Activated CD8-positive, alpha-beta memory T cell treated with anti-CD3 and anti-CD28 coated beads for 1 hour (primary cell): Measurements from ENCODE around the gene HSPH1.
"Not testable (repeated sequence)": the region's sequence is repeated elsewhere in the genome, so short reads cannot be mapped to it uniquely, and the experiment has no call there.

ENCODE experiments used
- DNase-seq, 2 donors: peaks; one replicate each; pipeline ENCODE4 v3.0.0-alpha.2; 2020; ENCODE audit warnings: low read depth in 1 of 2; ENCODE audit errors: extremely low read depth in 1 of 2

Gene HSPH1

DNA sequence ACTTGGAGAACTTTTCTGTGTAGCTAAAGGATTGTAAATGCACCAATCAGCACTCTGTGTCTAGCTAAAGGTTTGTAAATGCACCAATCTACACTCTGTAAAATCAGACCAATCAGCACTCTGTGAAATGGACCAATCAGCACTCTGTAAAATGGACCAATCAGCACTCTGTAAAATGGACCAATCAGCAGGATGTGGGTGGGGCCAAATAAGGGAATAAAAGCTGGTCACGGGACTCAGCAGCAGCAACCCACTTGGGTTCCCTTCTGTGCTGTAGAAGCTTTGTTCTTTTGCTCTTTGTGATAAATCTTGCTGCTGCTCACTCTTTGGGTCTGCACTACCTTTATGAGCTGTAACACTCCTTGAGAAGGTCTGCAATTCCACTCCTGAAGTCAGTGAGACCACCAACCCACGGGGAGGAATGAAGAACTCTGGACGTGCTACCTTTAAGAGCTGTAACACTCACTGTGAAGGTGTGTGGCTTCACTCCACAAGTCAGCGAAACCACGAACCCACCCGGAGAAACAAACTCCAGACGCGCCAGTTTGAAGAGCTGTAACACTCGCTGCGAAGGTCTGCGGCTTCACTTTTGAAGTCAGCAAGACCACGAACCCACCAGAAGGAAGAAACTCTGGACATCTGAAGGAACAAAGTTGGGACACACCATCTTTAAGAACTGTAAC, 16.2 kb upstream of the HSPH1 start:
- not testable (repeated sequence) for DNase-seq

DNA sequence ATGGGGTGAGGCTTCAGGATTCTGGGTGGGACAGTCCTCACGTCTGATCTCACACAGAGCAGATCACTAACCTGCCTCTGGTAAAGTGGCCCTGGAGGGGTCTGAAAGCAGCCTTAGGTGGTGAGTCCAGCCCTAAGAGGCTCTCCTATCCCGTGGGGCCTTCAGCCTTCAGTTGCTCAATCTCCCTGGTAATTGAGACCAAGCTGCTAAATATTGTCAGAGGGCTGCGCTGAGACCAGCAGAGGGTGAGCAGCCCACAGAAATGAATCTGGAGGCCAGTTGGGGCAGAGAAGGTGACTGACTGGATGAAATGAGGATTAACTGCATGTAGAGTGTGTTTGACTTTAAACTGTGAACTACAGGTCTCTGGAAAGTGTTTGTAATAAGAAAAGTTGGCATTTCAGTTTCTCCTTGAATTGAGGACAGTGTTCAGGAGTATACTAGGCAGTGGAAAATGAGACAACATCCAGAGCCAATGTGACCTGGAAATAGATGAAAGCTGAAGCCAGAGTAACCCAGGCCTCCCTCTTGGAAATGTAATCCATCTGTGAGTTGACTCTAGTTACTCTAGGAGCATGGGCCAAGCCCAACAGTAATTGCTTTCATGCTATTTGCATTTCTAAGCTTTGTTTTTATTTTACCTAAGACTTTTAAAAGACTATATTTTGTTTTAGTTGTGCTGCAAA, 14.3 kb upstream of the HSPH1 start:
- DNase-seq, result no peak

DNA sequence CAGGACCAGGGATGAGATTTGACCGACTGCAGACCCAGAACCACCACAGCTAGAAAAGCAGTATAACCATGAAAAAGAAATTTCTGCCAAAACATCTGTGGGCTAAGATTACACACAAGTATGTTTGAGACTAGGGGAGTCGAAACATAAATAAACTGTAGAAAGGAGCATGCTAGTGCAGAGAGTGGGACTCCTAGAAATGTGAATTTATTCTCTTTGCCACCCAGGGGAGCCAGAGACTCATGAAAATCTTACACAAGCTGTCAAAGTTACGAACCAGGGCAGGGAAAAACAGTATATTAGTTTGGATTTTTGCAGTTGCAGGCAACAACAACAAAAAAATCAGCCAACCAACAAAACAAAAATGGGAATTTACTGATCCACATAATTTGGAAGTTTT, 12.3 kb upstream of the HSPH1 start:
- DNase-seq, result no peak

DNA sequence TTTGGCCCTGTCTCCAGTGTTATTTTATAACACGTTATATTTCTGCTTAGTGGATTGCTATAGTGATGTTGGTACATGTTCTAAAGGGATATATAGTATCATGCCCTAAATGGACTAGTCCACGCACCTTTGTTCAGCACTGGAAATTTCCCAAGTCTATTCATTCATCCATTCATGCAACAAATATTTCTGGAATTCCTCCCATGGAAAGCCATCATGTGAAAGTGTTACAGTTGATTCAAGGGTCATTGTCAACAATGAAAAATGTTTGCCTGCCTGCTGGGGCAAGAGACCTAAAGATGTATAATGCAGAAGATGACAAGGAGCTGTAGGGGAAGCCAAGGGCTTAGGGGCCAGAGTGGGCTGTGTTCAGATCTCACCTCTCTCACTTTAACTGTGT, 10.8 kb upstream of the HSPH1 start:
- no peak for DNase-seq

DNA sequence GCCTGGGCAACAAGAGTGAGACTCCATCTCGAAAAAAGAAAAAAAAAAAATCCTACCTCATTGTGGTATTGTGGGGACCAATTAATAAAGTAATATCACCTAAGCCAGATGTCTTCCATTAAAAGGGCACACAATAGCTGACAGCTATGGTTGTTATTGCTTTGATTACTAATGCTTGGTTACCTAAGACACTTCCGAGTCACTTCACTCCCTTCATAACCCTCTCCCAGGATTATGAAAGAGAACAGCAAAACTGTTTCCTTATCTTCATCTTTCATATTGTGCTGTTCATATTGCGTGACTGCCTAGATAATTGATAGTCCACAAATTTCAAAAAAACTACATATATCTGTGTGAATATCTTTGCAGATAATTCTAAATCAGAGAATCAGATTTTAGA, 10.3 kb upstream of the HSPH1 start:
- DNase-seq, result no peak

DNA sequence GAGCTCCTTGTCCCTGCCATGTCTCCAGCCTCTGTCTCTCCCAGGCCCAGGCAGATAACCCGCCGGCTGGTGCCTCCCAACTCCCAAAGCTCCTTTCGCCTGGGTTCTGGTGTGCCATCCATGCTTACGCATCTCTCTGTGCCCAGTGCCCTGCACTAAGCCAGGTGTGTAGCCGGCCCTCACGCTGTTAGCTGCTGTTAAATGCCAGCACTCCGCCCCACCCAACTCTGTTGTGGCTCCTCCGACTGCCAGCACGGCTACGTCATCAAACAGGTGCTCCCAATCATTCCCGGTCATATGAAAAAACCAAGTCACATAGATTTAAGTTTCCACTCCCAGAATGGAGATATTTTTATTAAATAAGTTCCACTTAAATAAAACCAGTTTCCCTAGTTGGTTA, 7.0 kb upstream of the HSPH1 start:
- DNase-seq, result no peak

DNA sequence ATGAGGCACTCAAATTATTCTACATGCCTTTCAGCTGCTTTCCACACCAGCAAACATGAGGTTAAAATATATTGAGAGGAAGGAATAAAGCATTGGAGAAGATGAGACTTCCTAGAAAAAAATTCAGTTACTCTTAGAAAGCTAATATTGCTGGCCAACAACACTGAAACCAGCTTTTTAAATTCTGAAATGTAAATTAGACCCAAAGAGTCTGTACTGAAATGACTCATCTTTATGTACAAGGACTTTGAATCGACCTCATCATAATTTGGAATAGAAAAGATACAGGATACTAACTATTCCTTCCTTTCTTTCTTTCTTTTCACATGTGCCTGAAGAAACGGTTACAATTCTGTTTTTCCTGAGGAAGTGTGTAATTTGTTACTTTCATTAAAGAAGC, 6.5 kb upstream of the HSPH1 start:
- no peak for DNase-seq

DNA sequence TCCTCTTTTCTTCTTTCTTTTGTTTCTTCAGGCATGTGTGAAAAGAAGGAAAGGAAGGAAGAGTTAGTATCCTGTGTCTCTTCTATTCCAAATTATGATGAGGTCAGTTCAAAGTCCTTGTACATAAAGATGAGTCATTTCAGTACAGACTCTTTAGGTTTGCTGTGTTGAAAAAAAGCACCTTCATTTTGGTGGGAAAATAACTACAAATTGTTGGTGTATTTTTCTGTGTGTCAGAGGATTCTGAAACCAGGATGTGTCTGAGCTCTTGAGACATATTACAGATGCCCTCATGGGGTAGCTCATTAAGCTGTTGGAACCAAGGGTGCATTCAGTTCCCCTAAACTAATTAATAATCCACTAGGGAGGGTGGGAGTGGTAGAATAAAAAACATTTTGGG, 5.8 kb upstream of the HSPH1 start:
- DNase-seq, result no peak

DNA sequence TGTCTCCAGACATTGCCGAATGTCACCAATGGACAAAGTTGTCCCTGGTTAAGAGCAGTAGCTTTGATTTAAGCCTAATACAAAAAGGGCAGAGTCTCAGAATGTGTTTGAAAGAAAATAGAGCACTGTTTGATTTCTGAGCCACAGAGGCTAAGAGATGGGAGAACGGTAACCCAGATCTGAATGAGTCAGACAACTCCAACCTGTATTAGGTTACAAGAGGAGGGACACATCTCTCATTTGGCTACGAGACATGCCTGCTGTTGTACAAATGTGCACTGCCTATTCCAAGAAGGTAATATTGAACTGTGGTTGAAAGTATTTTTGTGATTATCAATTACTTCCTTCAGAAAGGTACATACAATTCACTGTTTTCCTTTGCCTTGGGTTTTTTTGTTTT, 4.9 kb upstream of the HSPH1 start:
- DNase-seq, result no peak

DNA sequence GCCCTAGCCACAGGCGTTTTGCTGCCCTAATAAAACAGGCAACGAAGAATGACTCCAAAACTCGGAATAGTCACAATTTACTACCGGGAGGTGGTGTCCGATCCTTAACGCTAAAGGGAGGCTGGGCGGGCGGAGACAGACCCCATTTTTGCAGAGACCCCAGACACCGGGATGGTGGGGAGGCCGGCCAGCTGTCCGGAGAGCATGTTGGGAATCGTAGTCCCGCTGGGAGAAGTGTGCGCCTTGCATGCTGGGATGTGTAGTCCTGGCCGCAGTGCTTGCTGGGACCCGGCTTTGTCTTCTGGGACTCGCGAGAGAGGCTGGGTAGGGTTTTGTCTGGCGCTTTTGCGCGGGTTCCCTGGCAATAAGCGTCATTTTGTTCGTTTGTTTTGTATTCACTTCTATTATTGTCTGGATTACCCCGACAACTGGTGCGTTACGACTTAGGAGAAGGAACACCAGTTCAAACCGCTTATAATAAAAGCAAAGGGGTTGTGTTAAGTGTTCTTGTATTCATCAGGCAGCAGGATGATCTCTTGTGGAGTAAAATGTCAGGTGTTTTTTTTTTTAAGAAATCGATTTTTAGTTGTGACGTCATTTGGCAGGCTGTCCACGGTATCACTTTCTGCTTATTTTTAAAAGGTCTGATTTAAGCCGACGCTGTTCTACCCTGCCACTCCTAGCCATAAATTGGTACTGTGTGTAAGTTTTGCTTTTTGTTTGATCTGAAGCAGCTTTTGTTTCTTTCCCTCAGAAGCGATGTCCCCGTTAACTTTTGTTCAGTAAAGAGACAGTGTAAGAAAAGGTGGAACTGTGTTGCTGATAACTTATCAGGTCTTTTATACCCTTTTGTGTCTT, 676 bp upstream of the HSPH1 start:
- peak; percentile 83 to 92 for DNase-seq

DNA sequence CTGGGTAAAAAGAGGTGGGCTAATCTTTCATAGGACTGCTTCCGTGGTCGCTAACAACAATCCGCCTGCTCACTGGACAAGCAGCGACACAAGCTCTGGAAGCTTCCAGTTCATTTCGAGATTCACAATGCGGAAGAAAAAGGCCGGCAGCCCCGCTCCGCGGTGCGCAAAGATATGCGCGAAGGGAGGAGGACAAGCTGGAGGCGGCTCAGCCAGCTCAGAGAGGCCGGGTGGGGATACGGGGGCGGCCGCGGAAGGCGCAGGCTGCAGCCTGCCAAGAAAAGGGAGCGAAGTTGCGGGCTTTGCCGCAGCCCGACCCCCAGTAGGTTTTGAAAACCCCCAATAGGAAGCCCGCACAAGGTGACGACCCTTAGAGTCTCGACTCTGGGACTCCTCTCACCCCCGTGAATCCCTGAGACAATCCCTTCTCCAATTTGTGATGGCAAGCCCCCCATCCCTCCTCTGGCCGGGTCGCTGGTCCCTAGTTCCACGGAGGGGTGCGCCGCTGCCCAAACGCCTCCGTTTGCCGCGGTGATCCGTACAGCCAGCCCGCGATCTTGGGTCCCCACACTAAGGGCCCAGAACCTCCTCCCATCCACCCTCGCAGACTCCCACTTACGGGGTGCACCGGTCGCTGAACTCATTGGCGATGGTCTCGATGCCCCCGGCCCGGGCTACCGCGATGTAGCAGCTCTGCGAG, 697 bp downstream of the HSPH1 start:
- DNase-seq, result peak in 1 of 2 donors; percentile 39

DNA sequence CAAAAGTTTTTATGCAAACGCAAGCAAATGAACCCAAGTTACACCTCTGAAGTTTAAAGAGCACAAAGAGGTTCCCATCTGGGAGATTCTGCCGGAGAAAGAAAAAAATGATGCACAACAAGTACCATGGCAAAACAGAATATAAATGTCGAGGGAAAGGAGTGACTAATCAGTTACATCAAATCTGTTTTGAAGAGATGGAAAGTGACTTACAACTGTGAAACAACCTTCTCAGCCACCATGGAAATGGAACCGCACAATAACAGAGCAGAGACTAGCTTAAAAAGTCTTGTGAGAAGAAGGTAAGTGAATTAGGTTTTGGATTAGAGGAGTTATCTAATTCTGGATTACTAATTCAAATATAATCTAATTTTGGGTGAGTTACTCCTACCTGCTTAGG, 2.4 kb downstream of the HSPH1 start:
- DNase-seq, result no peak

DNA sequence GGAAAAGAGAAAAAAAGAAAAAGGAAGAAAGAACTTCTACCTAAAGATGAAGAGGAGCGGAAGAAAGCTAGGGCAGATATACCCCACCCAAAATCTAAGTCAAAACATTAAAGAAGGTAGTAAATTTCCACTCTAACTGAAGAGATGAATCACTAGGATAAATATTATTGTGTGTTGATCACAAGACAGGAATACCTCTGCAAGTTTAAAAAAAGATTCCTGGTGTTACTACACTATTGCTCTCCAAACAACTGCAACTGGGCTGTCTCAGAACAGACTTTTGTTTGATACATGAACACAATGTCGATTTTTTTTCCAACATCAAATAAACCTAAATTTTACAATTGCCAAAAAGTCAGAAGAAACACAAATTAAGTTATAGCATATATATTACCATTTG, 6.8 kb downstream of the HSPH1 start:
- DNase-seq, result no peak

DNA sequence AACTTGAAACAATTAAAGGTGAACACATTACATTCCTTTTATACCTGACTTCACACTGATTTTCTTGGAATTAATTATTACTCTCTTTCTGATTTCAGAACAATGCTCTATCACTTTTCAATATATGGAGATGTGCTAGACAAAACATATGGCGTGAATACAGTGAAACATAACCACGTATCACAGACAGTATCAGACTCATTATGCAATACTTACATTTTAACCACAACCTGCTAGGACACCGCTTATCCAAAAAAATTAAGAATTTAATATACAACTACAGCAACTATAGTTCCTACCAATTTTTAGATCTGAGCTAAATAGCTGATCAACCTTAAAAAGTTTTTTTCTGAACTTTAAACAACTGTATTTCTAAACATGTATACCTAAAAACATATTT, 9.9 kb downstream of the HSPH1 start:
- no peak for DNase-seq

DNA sequence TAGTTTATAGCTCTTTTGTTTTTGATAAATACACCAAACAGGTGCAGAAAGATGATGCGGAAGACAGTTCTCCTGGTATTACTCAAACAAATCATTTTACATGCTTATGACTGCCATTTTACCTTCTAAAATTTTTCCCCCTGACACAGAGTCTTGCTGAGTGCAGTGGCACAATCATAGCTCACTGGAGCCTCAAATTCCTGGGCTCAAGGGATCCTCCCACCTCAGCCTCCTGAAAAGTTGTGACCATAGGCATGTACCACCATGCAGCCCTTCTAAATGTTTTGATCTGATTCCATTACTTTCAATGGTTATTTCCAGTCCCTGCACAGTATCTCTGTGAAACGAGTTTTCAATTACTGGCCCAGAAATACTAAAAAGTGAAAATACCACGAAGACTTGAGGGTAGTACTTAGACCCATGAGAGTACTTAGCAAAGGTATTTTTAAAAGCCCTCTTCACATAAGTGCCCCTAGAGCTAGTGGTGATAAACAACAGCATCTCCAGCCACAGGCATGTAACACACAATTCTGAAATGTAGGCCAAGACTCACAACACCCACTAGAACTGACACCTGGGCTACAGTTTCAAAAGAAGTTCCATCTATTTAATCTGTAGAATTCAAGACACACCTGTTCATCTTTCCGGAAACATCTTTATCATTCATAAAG, 11.3 kb downstream of the HSPH1 start:
- DNase-seq, result no peak

DNA sequence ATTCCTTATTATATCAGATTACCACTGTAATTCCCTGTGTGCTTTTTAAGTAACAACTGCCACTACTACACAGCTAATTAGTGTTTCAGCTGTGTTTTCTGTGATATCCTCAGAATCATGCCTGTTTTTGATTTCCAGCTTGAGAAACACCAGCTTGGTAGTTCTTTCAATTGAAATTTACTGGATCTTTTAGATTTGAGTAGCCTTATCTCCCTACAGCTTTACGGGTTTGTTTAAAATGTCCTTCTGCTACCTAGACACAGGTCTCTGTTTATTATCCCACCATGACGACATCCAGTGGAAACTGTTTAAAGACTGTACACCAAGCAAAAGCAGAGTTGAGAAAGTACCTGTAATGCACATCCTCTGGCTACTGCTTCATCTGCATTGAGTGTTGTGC, 12.1 kb downstream of the HSPH1 start:
- no peak for DNase-seq

DNA sequence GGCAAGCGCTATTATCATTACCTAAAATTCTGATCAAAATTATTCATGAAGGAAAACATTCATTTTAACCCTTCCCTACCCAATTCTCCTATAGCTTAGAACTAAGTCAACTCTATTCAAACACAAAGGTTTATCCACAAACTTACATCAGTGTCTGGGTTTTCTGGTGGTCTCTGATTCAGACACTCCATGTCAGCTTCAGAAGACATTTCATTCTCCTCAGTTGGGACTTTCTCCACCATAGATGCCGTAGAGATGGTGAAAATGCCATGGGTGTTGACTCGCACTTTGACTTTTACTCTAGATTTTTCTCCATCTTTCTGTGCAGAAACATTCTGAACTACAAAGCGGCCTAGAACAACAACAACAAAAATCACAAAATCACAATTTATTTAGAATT, 16.3 kb downstream of the HSPH1 start:
- DNase-seq, result no peak

DNA sequence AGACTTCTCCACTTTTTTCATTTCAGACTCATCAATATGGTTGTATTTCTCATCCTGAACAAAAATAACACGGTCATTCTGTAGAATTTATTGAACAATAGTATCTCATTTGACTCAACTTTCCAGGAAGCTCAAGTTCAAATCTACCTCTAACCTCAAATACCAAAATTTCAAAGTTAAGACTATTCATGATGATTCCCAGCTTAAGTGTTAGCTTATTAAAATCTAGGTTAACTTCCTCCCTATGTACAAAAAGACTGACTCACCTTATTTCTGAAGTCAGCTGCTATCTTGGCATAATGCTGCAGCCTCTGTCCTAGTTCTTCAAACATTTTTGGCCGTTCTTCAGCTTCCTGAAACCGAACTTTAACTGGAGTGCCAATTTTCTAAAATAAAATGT, 23.2 kb downstream of the HSPH1 start:
- no peak for DNase-seq

DNA sequence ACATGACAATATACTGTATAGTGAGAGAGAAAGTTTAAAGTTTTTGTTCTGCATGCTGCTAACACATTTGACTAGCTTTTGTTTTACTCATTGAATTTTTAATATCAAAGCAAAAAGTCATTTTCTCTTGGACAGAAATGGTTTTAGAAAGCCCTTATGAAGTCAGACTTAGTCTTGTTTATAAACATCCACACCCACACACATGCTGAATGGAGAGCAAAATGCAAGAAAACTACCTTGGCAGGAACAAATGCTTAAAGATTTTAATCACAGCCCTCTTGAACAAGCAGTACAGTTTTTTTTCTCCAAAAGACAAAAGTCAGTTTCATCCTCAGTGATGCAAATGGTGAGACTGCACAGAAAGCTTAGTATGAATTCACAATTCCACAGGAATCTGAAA, 25.0 kb downstream of the HSPH1 start:
- DNase-seq, result no peak

DNA sequence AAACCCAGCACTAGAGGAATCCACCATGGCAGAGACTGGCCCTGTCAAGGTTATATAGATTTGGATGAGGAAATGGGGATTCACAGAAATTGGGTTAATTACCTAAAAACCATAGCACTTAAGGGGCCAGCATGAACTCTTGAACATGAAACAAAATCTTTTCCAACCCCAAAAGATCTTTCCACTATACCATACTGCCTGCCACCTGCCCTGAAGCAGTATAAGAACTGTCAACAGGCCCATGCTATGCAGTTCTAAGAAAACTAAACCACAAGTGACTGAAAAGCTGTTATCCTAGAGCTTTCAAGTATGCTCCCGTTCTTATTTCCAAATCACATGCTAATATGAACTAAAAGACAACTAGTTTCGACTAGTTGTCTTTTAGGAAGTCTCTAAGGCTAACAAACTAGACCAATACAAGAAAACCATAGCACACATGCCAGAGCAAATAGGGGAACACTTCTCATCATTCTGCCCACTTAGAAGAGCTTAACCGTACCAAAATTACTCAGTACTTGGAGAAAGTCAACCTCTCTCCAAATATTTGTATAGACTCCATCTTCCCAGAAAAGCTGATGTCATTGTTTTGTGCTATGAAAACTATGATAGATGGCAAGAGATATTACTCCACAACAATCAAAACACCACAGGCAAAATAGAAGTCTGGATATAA, 27.5 kb downstream of the HSPH1 start:
- DNase-seq, result no peak
